IMR-90 (cell line): ENCODE measurements around the gene RNU6-1. TPM values are rescaled to one million over a fixed set of nuclear protein-coding genes. Genes with fewer than 3 reads are reported as not detected.

Source experiments
- ATAC-seq: fragments of 200-7000 bp; cut with Tn5 transposase; 2 replicates; pipeline ENCODE4 v1.9.1; 2020; ENCODE audit warnings: low read depth, mild to moderate bottlenecking, moderate library complexity
- BruUV-seq: library from RNA; stranded (reverse); fragments of 400-500 nt; replicated peaks from 2 replicates; lab custom pipeline; 2021; lab: Mats Ljungman, UMichigan
- CTCF ChIA-PET: fragments of 300-600 bp; formaldehyde crosslinking; extraction: SDS; loops from one replicate; lab custom pipeline; 2021; ENCODE audit warnings: antibody characterized with exemption; lab: Yijun Ruan, JAX
- POLR2A ChIA-PET: fragments of 300-600 bp; sonication (Branson Sonifier 250); formaldehyde crosslinking; loops from one replicate; lab custom pipeline; 2022; ENCODE audit warnings: antibody characterized with exemption; ENCODE audit not compliant: unreplicated experiment; lab: Charles Lee
- DNase-seq: peaks from one replicate; pipeline ENCODE4 v3.0.0; 2013
- H2AFZ ChIP-seq: replicated peaks from 2 replicates; pipeline ENCODE3; 2013; ENCODE audit warnings: low read length, mild to moderate bottlenecking; ENCODE audit not compliant: poor library complexity
- H2AK5ac ChIP-seq: 2 replicates; pipeline ENCODE4 v1.6.1; 2013; ENCODE audit warnings: low read depth, low read length, inconsistent platforms
- H2AK9ac ChIP-seq: replicated peaks from 2 replicates; pipeline ENCODE3; 2013; ENCODE audit warnings: mild to moderate bottlenecking, low read depth, low read length, moderate library complexity; ENCODE audit not compliant: poor library complexity
- H2BK120ac ChIP-seq: 2 replicates; pipeline ENCODE4 v1.6.1; 2013; ENCODE audit warnings: low read depth, low read length, inconsistent platforms
- H2BK15ac ChIP-seq: 3 replicates; pipeline ENCODE4 v1.6.1; 2013; ENCODE audit warnings: low read depth, low read length, inconsistent platforms
- H2BK20ac ChIP-seq: 2 replicates; pipeline ENCODE4 v1.6.1; 2013; ENCODE audit warnings: low read depth, mild to moderate bottlenecking, inconsistent platforms, low read length, moderate library complexity
- H2BK5ac ChIP-seq: 2 replicates; pipeline ENCODE4 v1.6.1; 2013; ENCODE audit warnings: mild to moderate bottlenecking, low read depth, low read length, inconsistent platforms; ENCODE audit not compliant: poor library complexity, severe bottlenecking
- H3K14ac ChIP-seq: replicated peaks from 2 replicates; pipeline ENCODE4 v1.6.1; 2013; ENCODE audit warnings: low read depth, low read length, inconsistent platforms
- H3K18ac ChIP-seq: 2 replicates; pipeline ENCODE4 v1.6.1; 2013; ENCODE audit warnings: low read depth, low read length, control low read depth
- H3K23ac ChIP-seq: 2 replicates; pipeline ENCODE4 v1.6.1; 2013; ENCODE audit warnings: low read depth, low read length, inconsistent platforms
- H3K27ac ChIP-seq: 2 replicates; pipeline ENCODE4 v1.5.1; 2013; ENCODE audit warnings: mild to moderate bottlenecking, control low read depth, low read length; ENCODE audit not compliant: insufficient read depth
- H3K27me3 ChIP-seq: 2 replicates; pipeline ENCODE4 v1.6.1; 2013; ENCODE audit warnings: low read length; ENCODE audit not compliant: control insufficient read depth, insufficient read depth
- H3K36me3 ChIP-seq: 2 replicates; pipeline ENCODE4 v1.6.1; 2013; ENCODE audit warnings: low read length, mixed read lengths; ENCODE audit not compliant: control insufficient read depth, insufficient read depth
- H3K4ac ChIP-seq: 2 replicates; pipeline ENCODE4 v1.6.1; 2013; ENCODE audit warnings: low read depth, low read length, inconsistent platforms
- H3K4me1 ChIP-seq: 2 replicates; pipeline ENCODE4 v1.6.1; 2013; ENCODE audit warnings: low read length, mixed read lengths; ENCODE audit not compliant: control insufficient read depth, insufficient read depth
- H3K4me2 ChIP-seq: 2 replicates; pipeline ENCODE4 v1.6.1; 2013; ENCODE audit warnings: low read depth, mild to moderate bottlenecking, control low read depth, low read length, moderate library complexity
- H3K4me3 ChIP-seq: 2 replicates; pipeline ENCODE4 v1.5.1; 2013; ENCODE audit warnings: low read depth, mild to moderate bottlenecking, control low read depth, low read length, moderate library complexity; ENCODE audit not compliant: insufficient read depth
- H3K56ac ChIP-seq: 2 replicates; pipeline ENCODE4 v1.6.1; 2013; ENCODE audit warnings: low read length, inconsistent platforms; ENCODE audit not compliant: insufficient read depth; ENCODE audit errors: extremely low read depth
- H3K79me1 ChIP-seq, 2 experiments: 2 replicates each; pipeline ENCODE4 v1.6.1; 2013; ENCODE audit warnings: low read length in 2 of 2, inconsistent platforms in 1 of 2, low read depth in 1 of 2
- H3K9ac ChIP-seq: 2 replicates; pipeline ENCODE4 v1.6.1; 2013; ENCODE audit warnings: low read depth, low read length, control low read depth
- H3K9me1 ChIP-seq: 2 replicates; pipeline ENCODE4 v1.6.1; 2013; ENCODE audit warnings: low read length, inconsistent platforms; ENCODE audit not compliant: insufficient read depth
- H3K9me3 ChIP-seq: 2 replicates; pipeline ENCODE4 v1.6.1; 2013; ENCODE audit warnings: low read length; ENCODE audit not compliant: control insufficient read depth, insufficient read depth
- H4K20me1 ChIP-seq: 2 replicates; pipeline ENCODE4 v1.6.1; 2013; ENCODE audit warnings: low read length, inconsistent platforms; ENCODE audit not compliant: insufficient read depth
- H4K5ac ChIP-seq: 2 replicates; pipeline ENCODE4 v1.6.1; 2013; ENCODE audit warnings: mild to moderate bottlenecking, low read depth, low read length, control low read depth
- H4K8ac ChIP-seq, 2 experiments: 2 replicates each; pipeline ENCODE4 v1.6.1; 2013; ENCODE audit warnings: low read depth in 2 of 2, low read length in 2 of 2, control low read depth in 1 of 2, inconsistent platforms in 1 of 2
- H4K91ac ChIP-seq: 2 replicates; pipeline ENCODE4 v1.6.1; 2013; ENCODE audit warnings: low read depth, low read length, inconsistent platforms; ENCODE audit not compliant: insufficient read depth
- CTCF ChIP-seq: conservative IDR thresholded peaks from 2 replicates; pipeline ENCODE4 v1.5.1; 2012; ENCODE audit warnings: mild to moderate bottlenecking, low read depth, low read length, improper control_type of control experiment
- USF2 ChIP-seq: fragments of 150-350 bp; IDR thresholded peaks from 2 replicates; pipeline ENCODE4 v1.6.1; 2017; ENCODE audit warnings: mild to moderate bottlenecking, antibody characterized with exemption, low read length, low read depth
- WGBS, 2 experiments: methylation state at CpG; one replicate each; pipeline versions ENCODE4 v1.1.5 to v1.1.7; 2013; ENCODE audit warnings: missing lambda C conversion rate in 2 of 2; ENCODE audit not compliant: insufficient read length in 1 of 2; ENCODE audit errors: extremely low coverage in 2 of 2; 5-methylcytosine and 5-hydroxymethylcytosine counted together
- dilution Hi-C: fragments of 300-500 bp; cut with HindIII; formaldehyde crosslinking; loops from one replicate; pipeline ENCODE4 v1.14.3; 2018; ENCODE audit warnings: low sequenced_read_pairs; ENCODE audit not compliant: unreplicated experiment
- in situ Hi-C: fragments of 300-500 bp; cut with MboI; formaldehyde crosslinking; loops from 3 replicates; pipeline ENCODE4 v1.14.3; 2019; ENCODE audit warnings: low sequenced_read_pairs, inconsistent platforms, mixed read lengths
- intact Hi-C: fragments of 100-400 bp; cut with micrococcal nuclease; formaldehyde crosslinking; loops from 2 replicates; pipeline ENCODE4 v1.10.0; 2022
- polyA plus RNA-seq, 3 experiments: library from polyadenylated mRNA; depleted of rRNA; stranded (reverse); fragments of >200 nt; gene quantifications; 2 replicates each; pipeline ENCODE4 v1.2.3, GENCODE V29; 2012; ENCODE audit warnings: low replicate concordance in 1 of 3
- total RNA-seq: library from RNA; depleted of rRNA; stranded (reverse); fragments of >200 nt; gene quantifications from 2 replicates; pipeline ENCODE4 v1.2.3, GENCODE V29; 2012

The RNU6-1 gene
- total and polyA plus RNA-seq, 2 of the 4 experiments (the other 2 are of a cell fraction), result not detected

GRCh38 chr15:67852418-67852817, 12.6 kb upstream of the RNU6-1 start:
- Histone ChIP-seq H3K4ac (no peak overlapping the region), H2BK5ac (no peak overlapping the region), H2AK5ac (no peak overlapping the region), H3K27me3 (peaks cover 3% of the 10 kb centered on the region), H3K4me3 (no peak overlapping the region), H3K36me3 (no peaks in the 10 kb centered on the region), H3K79me1 (no peaks in the 10 kb centered on the region), H4K20me1 (no peaks in the 10 kb centered on the region), H3K4me2 (no peak overlapping the region), H4K8ac (no peak overlapping the region), H3K9ac (no peak overlapping the region), H2BK15ac (no peak overlapping the region), H3K23ac (no peak overlapping the region), H2AFZ (no peak overlapping the region), H3K56ac (no peak overlapping the region), H2BK20ac (no peak overlapping the region), H3K14ac (no peak overlapping the region), H4K5ac (no peak overlapping the region), H2BK120ac (no peak overlapping the region), H3K4me1 (no peaks in the 10 kb centered on the region), H3K27ac (no peak overlapping the region), H3K18ac (no peak overlapping the region), H3K9me1 (no peaks in the 10 kb centered on the region), H3K9me3 (no peaks in the 10 kb centered on the region), H4K91ac (no peak overlapping the region), H2AK9ac (peak overlapping the region; percentile 42)
- DNase-seq, result no peak
- TF ChIP-seq CTCF (no peak), USF2 (no peak)
- WGBS, 2 experiments, result 57% methylated on average over 1 of the region's 3 CpGs; no CpG with 5 or more reads in 1 of the 2 experiments
- no peak for ATAC-seq
- BruUV-seq, result no TSS peak
- intact Hi-C loops, result no loop called here
- dilution Hi-C loops, result no loop called here
- in situ Hi-C loops, result no loop called here
- POLR2A ChIA-PET, result no interaction called here
- CTCF ChIA-PET, result no interaction called here
